Caki2 (cell line): ENCODE results near the gene FGB. TPM values are rescaled to one million over a fixed set of nuclear protein-coding genes. Genes with fewer than 3 reads are reported as not detected.

ENCODE experiments used
- DNase-seq: peaks from one replicate; pipeline ENCODE4 v3.0.0-alpha.2; 2015; ENCODE audit warnings: low read depth
- in situ Hi-C: cut with HindIII; loops from 2 replicates; pipeline ENCODE4 v1.10.0; 2016; ENCODE audit warnings: low sequenced_read_pairs, low pct_unique_long_range_greater_than_20kb, mixed read lengths
- total RNA-seq: library from RNA; depleted of rRNA; stranded (reverse); fragments of >200 nt; shearing (Covaris generic); gene quantifications from 2 replicates; pipeline ENCODE4 v1.2.3, GENCODE V29; 2014; ENCODE audit warnings: low replicate concordance; rRNA removed

FGB gene
- total RNA-seq, result 0.37 TPM in 1 of 2 replicates, not detected in the other

- in situ Hi-C loops, result no loop called here
- no peak for DNase-seq
Observed at GRCh38 chr4:154562697-154563254, at the start of gene FGB. FGB (plus strand) TSS chr4:154563011; CDS start chr4:154563019, 8 bp downstream.

GRCh38 chr4:154516318-154517029 is 46.3 kb upstream of the FGB start:
- DNase-seq, result no peak
- in situ Hi-C loops, result no loop called here

DNA sequence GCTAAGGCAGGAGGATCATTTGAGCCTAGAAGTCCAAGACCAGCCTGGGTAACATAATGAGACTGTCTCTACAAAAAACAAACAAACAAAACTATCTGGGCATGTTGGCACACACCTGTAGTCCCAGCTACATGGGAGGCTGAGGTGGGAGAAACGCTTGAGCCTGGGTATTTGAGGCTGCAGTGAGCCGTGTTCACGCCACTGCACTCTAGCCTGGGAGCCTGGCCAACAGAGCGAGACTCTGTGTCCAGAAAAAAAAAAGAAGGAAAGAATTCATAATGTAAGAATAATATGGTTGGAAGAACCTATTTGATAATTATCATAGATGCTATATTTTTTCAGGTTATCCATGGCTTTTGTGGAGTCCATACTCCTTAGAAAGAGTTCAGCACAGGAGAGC is 45.2 kb upstream of the FGB start:
- DNase-seq, result no peak
- in situ Hi-C loops, result no loop called here

GRCh38 chr4:154519214-154519613 is 43.6 kb upstream of the FGB start:
- in situ Hi-C loops, result no loop called here
- no peak for DNase-seq

GRCh38 chr4:154521607-154522006 is 41.2 kb upstream of the FGB start:
- DNase-seq, result no peak
- in situ Hi-C loops, result no loop called here

DNA sequence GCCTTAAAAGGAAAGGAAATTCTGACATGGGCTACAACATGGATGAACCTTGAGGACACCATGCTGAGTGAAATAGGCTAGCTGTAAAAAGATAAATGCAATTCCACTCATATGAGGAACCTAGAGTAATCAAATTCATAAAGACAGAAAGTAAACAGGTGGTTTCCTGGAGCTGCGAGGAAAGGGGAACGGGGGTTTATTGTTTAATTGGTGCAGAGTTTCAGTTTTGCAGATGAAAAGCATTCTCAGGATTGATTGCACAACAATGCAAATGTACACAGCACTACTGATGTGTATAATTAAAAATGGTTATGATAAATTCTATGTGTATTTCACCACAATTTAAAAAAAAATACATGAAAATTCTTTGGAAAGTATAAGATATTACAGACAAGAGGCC is 36.7 kb upstream of the FGB start:
- in situ Hi-C loops, result no loop called here
- no peak for DNase-seq

- DNase-seq, result no peak
- in situ Hi-C loops, result no loop called here
Observed at GRCh38 chr4:154527308-154527707, 35.5 kb upstream of the FGB start.

DNA sequence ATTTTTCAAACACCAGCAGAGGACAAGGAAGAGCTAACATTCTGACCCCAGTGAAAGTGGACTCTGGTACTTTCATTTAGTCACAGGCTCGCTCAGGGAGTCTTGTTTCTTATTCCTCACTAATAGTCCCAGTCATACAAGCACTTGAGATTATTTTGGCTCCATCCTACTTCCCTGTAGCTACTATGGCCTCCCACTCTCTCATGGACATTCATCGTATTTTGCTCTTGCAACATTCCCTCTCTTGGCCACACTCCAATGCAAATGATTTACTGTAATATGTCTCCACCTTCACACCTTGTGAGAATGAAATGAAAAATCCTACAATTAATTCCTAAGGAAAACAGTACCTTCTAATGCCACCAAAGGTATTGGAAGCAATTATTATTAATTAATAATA is 33.9 kb upstream of the FGB start:
- DNase-seq, result no peak
- in situ Hi-C loops, result no loop called here

DNA sequence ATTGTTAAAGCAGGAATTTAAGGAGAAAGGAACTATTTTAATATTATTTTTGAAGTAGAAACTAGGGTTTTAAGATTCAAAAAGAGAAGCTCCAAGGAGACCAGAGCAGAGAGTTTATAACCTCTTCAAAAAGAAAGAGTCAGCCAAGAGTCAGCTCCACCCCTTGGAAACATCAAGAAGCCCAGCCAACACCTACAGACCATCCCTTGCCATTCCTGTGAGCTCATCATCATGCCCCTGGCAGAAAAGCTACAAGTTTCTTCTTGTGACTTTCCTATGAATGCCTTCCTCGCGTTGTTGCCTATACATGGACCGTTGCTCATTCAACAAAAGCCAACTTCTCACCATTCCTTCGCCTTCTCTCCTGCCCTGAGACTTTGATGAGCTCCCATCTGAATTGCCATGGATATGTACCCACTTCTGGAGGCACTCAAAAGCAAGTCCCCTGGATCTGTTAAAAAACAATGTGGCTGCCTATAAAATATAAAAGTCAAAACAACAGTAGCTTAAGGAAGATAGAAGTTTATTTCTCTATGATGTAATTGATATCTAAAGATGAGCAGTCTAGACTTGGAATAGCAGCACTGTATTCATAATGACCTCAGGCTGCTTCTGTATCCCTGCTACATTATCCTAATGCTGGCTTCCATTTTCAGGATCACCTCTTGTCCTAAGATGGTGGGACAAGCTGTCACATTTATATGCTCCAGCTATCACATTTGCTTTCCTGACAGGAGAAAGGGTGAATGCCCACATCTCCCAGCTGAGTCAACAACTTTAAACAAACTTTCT is 32.9 kb upstream of the FGB start:
- in situ Hi-C loops, result no loop called here
- DNase-seq, result no peak

DNA sequence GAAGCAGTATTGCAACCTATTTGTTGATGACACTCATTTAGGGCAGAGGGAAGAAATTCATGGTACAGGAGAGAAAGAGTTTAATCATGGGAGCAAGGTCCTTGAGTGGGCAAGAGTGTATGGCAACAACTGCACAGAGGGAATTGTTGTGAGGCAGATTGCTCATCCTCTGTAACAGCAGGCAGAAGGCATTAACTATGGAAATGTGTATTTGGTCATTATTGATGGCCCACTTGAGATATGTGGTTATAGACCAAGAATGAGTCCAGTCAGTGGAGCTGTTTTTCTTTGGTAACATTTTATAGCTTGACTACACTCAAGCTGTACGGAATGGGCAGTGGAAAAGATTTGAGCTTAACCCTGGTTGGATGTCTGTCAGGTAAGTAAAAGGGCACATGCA is 28.5 kb upstream of the FGB start:
- in situ Hi-C loops, result no loop called here
- DNase-seq, result no peak

- no peak for DNase-seq
- in situ Hi-C loops, result no loop called here
Observed at GRCh38 chr4:154542271-154542879, 20.4 kb upstream of the FGB start.

DNA sequence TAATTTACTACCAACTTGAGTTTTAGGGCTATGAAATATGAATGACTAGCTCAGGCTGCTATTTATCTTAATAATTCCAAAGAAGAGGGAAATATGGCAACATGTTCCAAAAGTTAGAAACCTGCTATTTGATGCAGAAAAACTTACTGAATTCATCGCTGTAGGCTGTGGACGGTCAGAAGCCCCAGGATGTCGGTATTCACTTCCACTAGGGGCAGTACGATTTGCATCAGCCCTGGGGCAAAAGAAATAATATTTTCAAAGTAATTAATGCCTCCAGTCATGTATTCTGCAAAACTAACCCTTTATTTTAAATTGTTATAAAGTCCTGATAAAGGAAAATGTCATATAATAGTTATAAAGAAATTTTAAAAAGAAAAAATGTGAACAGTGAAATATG is 17.1 kb upstream of the FGB start:
- in situ Hi-C loops, result no loop called here
- DNase-seq, result no peak

DNA sequence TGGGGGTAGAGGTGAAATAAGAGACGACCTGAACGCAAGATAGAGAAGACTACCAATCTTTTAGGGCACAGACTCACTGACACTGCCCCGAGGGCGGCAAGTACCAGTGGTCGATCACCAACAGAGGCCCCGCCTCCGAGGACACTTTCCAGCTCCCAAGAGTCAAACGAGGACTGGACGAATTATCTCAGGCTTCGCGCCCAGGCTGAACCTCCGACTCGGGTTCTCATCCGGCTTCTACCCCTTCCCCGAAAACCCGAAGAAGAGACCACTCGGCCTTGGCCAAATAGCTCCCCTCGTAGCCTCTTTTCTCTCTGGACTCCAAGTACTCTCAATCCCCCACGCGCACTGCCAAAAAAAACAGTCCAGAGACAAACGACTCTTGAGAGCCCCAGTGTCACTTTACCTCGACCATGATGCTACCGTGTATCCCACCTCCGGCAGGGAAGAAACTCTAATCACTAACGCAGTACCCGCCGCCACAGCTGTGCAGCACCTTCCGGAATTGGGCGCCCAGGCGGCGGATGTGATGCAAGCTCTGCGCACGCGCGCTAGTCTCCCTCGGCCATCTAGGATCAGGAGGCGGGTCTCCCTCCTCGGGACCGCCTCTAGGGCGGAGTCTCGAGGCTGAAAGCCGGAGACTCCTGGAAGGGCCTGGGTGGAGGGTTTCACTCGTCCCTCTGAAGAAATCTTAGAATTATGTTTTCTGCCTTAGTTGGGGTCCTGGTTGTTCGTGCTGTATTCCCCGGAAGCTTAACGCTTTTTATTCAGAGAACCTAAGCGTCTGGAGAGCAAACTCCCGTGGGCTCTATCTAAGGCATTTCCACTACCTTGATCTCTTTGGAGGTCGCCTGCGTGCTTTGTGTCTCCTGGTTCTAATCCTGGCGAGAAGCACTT is 12.7 kb upstream of the FGB start, which contains the start of gene PLRG1:
Gene PLRG1 (minus strand): TSS at position 507 of the 897 bp plus-strand sequence. CDS start 92 bp downstream, at position 415.
- in situ Hi-C loops, result no loop called here
- peak; percentile 86 for DNase-seq

DNA sequence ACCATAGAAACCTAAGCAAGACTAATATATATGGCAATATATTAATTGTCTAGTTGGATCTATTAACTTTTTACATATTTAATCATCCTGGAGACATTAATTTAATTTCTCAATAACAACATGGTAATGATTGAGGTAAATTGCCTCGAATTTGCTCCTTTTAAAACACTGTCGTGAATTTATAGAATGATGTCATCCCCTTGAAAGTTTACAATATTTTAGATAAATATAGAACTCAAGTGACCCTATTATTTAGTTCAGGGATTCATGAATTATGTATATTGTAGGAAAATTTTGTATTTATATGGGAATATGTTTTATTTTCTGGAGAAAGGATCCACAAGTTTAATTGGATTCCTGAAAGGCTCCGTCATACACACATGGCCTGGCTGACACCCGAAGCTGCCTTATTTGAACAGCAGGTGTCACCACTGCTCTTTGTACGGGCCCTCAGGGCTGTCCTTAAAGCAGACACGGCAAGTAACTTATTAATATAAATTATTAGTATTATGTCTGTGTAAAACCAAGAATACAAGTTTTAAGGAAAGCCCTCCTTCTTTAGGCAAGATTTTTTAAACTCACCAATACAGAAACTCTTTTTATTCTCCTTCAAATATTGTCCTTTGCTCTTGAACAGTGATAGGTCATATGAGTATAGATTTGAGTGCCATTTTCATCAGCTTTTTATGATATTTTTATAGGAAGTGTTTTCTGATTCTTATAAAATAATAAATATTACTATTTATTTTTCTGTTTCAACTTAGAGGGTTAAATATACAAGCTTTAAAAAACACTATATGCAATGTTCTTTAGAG is 10.7 kb upstream of the FGB start:
- peak; percentile 47 for DNase-seq
- in situ Hi-C loops, result no loop called here

DNA sequence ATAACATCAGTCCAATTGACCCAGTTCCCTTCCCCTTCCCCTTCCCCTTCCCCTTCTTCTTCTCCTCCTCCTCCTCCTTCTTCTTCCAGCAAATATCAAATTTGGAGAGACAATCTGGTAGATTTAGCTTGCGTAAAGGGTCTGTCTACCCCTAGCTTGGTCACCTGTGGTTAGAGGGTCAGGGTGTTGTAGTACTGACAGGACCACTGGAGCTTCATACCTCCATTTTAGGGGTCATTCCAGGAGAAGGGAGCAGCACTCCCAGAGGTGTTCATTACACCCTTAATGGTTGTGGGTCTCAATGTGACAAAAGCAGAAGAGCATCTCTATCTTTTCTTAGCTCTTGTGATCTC is 3.7 kb upstream of the FGB start:
- DNase-seq, result no peak
- in situ Hi-C loops, result no loop called here

GRCh38 chr4:154559494-154560418 is 3.1 kb upstream of the FGB start:
- in situ Hi-C loops, result no loop called here

More at GRCh38 chr4:154559494-154560418, 3.1 kb upstream of the FGB start:
- peak; percentile 47 for DNase-seq
